ENCODE measurements around the gene ZNF112.

ZNF112 gene

DNA sequence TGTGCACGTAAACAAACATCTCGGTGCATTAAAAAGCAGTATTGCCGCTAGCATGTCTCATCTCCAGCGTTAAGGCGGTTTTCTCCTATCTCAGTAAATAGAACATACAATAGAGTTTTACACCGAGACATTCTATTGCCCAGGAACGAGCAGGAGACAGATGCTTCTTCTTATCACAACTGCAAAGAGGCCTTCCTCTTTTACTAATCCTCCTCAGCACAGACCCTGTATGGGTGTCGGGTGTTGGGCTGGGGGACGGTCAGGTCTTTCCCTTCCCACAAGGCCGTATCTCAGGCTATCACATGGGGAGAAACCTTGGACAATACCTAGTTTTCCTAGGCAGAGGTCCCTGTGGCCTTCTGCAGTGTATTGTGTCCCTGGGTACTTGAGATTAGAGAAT lies 75.6 kb downstream of the ZNF112 start:
- no peak for DNase-seq

DNA sequence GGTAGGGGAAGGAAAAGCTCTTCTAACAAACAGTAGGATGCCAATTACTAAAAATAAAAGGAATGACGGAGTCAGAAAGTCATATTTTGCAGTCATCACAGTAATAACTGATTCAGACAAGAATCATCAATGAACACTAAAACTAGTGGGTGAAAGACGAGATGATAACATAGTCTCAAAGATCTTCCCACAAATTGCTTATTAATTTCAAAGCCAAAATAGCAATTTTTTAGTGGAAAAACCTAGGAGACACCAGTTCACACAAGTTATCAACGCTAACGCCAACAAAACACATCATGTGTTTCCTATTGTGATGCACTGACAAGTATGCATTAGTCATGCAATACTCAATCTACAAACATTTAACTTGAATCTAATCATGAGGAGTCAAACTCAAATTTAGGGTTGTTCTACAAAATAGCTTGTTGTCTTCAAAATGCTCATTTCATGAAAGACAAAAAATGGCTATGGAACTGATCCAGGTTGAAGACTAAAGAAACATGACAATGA lies 78.2 kb downstream of the ZNF112 start:
- DNase-seq: no peak

DNA sequence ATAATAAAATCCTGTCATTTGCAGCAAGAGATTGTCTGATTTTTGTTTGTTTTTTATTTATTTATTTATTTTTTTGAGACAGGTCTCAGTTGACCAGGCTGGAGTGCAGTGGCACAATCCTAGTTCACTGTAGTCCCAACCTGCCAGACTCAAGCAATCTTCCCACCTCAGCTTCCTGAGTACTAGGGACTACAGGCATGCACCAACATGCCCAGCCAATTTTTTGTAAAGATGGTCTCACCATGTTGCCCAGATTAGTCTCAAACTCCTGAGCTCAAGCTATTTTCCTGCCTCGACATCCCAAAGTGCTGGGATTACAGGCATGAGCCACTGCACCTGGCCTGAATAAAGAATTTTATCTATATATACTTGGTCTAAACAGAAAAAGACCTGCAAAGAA lies 79.1 kb downstream of the ZNF112 start:
- DNase-seq: no peak

All from NCI-H446 (cell line).